Endothelial cell of umbilical vein (primary cell): ENCODE measurements around the gene MEX3D. TPM values are rescaled to one million over a fixed set of nuclear protein-coding genes. Genes with fewer than 3 reads are reported as not detected.

Source experiments
- BruUV-seq: library from RNA; stranded (reverse); fragments of 400-500 nt; replicated peaks from 2 replicates; lab custom pipeline; 2021; lab: Mats Ljungman, UMichigan
- CTCF ChIA-PET: fragments of 300-600, 350-600 bp; sonication (Branson Sonifier 250); formaldehyde crosslinking; loops from one replicate; lab custom pipeline; 2021; ENCODE audit warnings: antibody characterized with exemption, inconsistent platforms; lab: Charles Lee
- POLR2A ChIA-PET: fragments of 300-600, 350-600 bp; sonication (Branson Sonifier 250); formaldehyde crosslinking; loops from one replicate; lab custom pipeline; 2021; ENCODE audit warnings: antibody characterized with exemption, inconsistent platforms; lab: Charles Lee
- DNase-seq: peaks from one replicate; pipeline ENCODE4 v3.0.0-alpha.2; 2011; ENCODE audit warnings: low read depth, low spot score
- FAIRE-seq: peaks from 2 replicates; lab custom pipeline; 2011; peaks lifted over from hg19 to GRCh38; lab: Jason Lieb, UNC
- H2AFZ ChIP-seq: 2 replicates; pipeline ENCODE4 v1.6.0; 2012; ENCODE audit warnings: low read depth, low read length, control low read depth, inconsistent platforms
- H3K27ac ChIP-seq: 2 replicates; pipeline ENCODE4 v1.5.1; 2011; ENCODE audit warnings: low read depth, mild to moderate bottlenecking, control low read depth, low read length, moderate library complexity; ENCODE audit not compliant: insufficient read depth
- H3K27me3 ChIP-seq, 2 experiments: 2 replicates each; pipeline versions ENCODE4 v1.6.0 to v1.6.1; 2011; ENCODE audit warnings: low read length in 2 of 2, mixed read lengths in 1 of 2; ENCODE audit not compliant: control insufficient read depth in 2 of 2, insufficient read depth in 2 of 2
- H3K36me3 ChIP-seq, 2 experiments: 2 replicates in 1 of 2; 3 replicates in 1 of 2; pipeline ENCODE4 v1.5.1; 2011; ENCODE audit warnings: low read length in 2 of 2, mild to moderate bottlenecking in 1 of 2, moderate library complexity in 1 of 2; ENCODE audit not compliant: control insufficient read depth in 2 of 2, insufficient read depth in 2 of 2; ENCODE audit errors: extremely low read depth in 1 of 2
- H3K4me1 ChIP-seq: 3 replicates; pipeline ENCODE4 v1.5.1; 2011; ENCODE audit warnings: mild to moderate bottlenecking, low read length; ENCODE audit not compliant: control insufficient read depth, insufficient read depth; ENCODE audit errors: extremely low read depth
- H3K4me2 ChIP-seq: 2 replicates; pipeline ENCODE4 v1.6.1; 2011; ENCODE audit warnings: low read length, control low read depth, mixed read lengths; ENCODE audit not compliant: insufficient read depth
- H3K4me3 ChIP-seq, 3 experiments: fragments of 200-600 bp in 1 of 3; sonication (generic), shearing (Covaris generic) in 1 of 3; replicated peaks in 1 of 3; 2 replicates each; pipeline ENCODE4 v1.5.1; 2011 to 2016; ENCODE audit warnings: control low read depth in 3 of 3, low read length in 3 of 3, mild to moderate bottlenecking in 2 of 3, inconsistent platforms in 1 of 3, low read depth in 1 of 3, moderate library complexity in 1 of 3; ENCODE audit not compliant: insufficient read depth in 1 of 3
- H3K79me2 ChIP-seq: 2 replicates; pipeline ENCODE4 v1.6.0; 2012; ENCODE audit warnings: low read length, inconsistent platforms; ENCODE audit not compliant: control insufficient read depth, insufficient read depth
- H3K9ac ChIP-seq: replicated peaks from 2 replicates; pipeline ENCODE3; 2011; ENCODE audit warnings: low read length, control low read depth; ENCODE audit not compliant: insufficient read depth; ENCODE audit errors: extremely low read depth
- H3K9me1 ChIP-seq: replicated peaks from 3 replicates; pipeline ENCODE4 v1.6.0; 2011; ENCODE audit warnings: mild to moderate bottlenecking, low read length; ENCODE audit not compliant: control insufficient read depth, insufficient read depth; ENCODE audit errors: extremely low read depth
- H3K9me3 ChIP-seq: replicated peaks from 2 replicates; pipeline ENCODE4 v1.5.1; 2012; ENCODE audit warnings: low read length, inconsistent platforms; ENCODE audit not compliant: control insufficient read depth, insufficient read depth
- H4K20me1 ChIP-seq: replicated peaks from 2 replicates; pipeline ENCODE3; 2011; ENCODE audit warnings: mild to moderate bottlenecking, low read length; ENCODE audit not compliant: control insufficient read depth, insufficient read depth; ENCODE audit errors: extremely low read depth
- CTCF ChIP-seq, 2 donors: IDR thresholded peaks; 1 replicate in 1 of 2; 2 replicates in 1 of 2; pipeline ENCODE4 v1.5.1; 2011; ENCODE audit warnings: low read length in 2 of 2, mild to moderate bottlenecking in 2 of 2, moderate library complexity in 2 of 2, control low read depth in 1 of 2, inconsistent platforms in 1 of 2, low read depth in 1 of 2; ENCODE audit not compliant: insufficient read depth in 1 of 2; ENCODE audit errors: extremely low read depth in 1 of 2
- EZH2 ChIP-seq: IDR thresholded peaks from 2 replicates; pipeline ENCODE4 v1.6.1; 2012; ENCODE audit warnings: borderline replicate concordance, low read depth, mild to moderate bottlenecking, moderate library complexity, low read length, inconsistent platforms; ENCODE audit not compliant: severe bottlenecking
- FOS ChIP-seq: IDR thresholded peaks from 2 replicates; pipeline ENCODE4 v1.6.1; 2011; ENCODE audit warnings: mild to moderate bottlenecking, low read length, moderate library complexity, borderline replicate concordance; ENCODE audit not compliant: insufficient read depth
- GATA2 ChIP-seq: IDR thresholded peaks from 2 replicates; pipeline ENCODE4 v1.7.0; 2011; ENCODE audit warnings: low read depth, mild to moderate bottlenecking, moderate library complexity, mixed read lengths, low read length; ENCODE audit not compliant: insufficient read length, insufficient read depth
- MYC ChIP-seq: IDR thresholded peaks from one replicate; pipeline ENCODE4 v1.6.1; 2011; ENCODE audit warnings: mild to moderate bottlenecking, low read depth, low read length
- POLR2A ChIP-seq: IDR thresholded peaks from 2 replicates; pipeline ENCODE4 v1.6.1; 2012; ENCODE audit warnings: low read depth, mild to moderate bottlenecking, control low read depth, low read length
- POLR2AphosphoS5 ChIP-seq: IDR thresholded peaks from 2 replicates; pipeline ENCODE4 v1.6.1; 2012; ENCODE audit warnings: low read depth, mild to moderate bottlenecking, control low read depth, low read length, moderate library complexity; ENCODE audit not compliant: insufficient read depth
- dilution Hi-C: fragments of 300-500 bp; cut with MboI; formaldehyde crosslinking; loops from one replicate; pipeline ENCODE4 v1.15.0; 2019; ENCODE audit warnings: low sequenced_read_pairs; ENCODE audit not compliant: extremely low pct_ligation_motif_present
- intact Hi-C: fragments of 100-400 bp; cut with micrococcal nuclease; formaldehyde crosslinking; loops from one replicate; pipeline ENCODE4 v1.10.0; 2022
- polyA plus RNA-seq, 4 experiments: library from polyadenylated mRNA; depleted of rRNA in 3 of 4; stranded (reverse) in 3 of 4; unstranded in 1 of 4; fragments of >200 nt; gene quantifications; 2 replicates each; pipeline versions ENCODE4 v1.2.1 to v1.2.3, GENCODE V29; 2011 to 2012; ENCODE audit warnings: missing spikeins in 1 of 4
- total RNA-seq: library from RNA; stranded (reverse); gene quantifications from 2 replicates; pipeline ENCODE4 v1.2.3, GENCODE V29; 2021

The MEX3D gene
- total and polyA plus RNA-seq, 2 donors (not counting 3 experiments of a cell fraction or from before 2014, with no cell fraction given) = 30.0 to 96.7 TPM

GRCh38 chr19:1579222-1579621, 11.1 kb upstream of the MEX3D start:
- ChIA-PET CTCF (no interaction called here), POLR2A (no interaction called here)
- Histone ChIP-seq H3K27me3 (no peaks in the 10 kb centered on the region), H3K36me3 (peaks cover 14 to 46% of the 10 kb centered on the region in 2 experiments), H3K9me1 (no peaks in the 10 kb centered on the region), H3K27ac (no peak overlapping the region), H3K9me3 (no peaks in the 10 kb centered on the region), H3K4me1 (no peaks in the 10 kb centered on the region), H3K9ac (no peak overlapping the region), H4K20me1 (no peaks in the 10 kb centered on the region), H2AFZ (no peak overlapping the region), H3K79me2 (no peaks in the 10 kb centered on the region), H3K4me3 (no peak overlapping the region), H3K4me2 (no peak overlapping the region)
- TF ChIP-seq POLR2AphosphoS5 (no peak), POLR2A (no peak), EZH2 (no peak), GATA2 (no peak), MYC (no peak), FOS (no peak), CTCF (IDR thresholded peaks at IDR 0.05; ENCODE audit: extremely low read depth in 1 of 2, insufficient read depth in 1 of 2, low read depth in 1 of 2, low read length in 2 of 2) (no peak)
- intact Hi-C loops (no loop called here), dilution Hi-C loops (no loop called here)
- DNase-seq = no peak
- FAIRE-seq = no peak
- no TSS peak for BruUV-seq
